DND-41 (cell line): ENCODE results near the gene ARHGEF4.

Source experiments
- ATAC-seq: fragments of 200-7000 bp; cut with Tn5 transposase; 3 replicates; pipeline ENCODE4 v1.9.1; 2021; ENCODE audit warnings: low read depth; ENCODE audit not compliant: insufficient read depth
- DNase-seq: peaks from one replicate; pipeline ENCODE4 v3.0.0-alpha.2; 2020
- H2AFZ ChIP-seq: 2 replicates; pipeline ENCODE4 v1.6.0; 2012; ENCODE audit warnings: low read depth, low read length
- H3K27ac ChIP-seq: 2 replicates; pipeline ENCODE4 v1.5.1; 2012; ENCODE audit warnings: low read length, inconsistent platforms
- H3K27me3 ChIP-seq: fragments of 200-600 bp; sonication (generic); 2 replicates; pipeline ENCODE4 v1.6.0; 2012; ENCODE audit warnings: low read length, mild to moderate bottlenecking, inconsistent platforms; ENCODE audit not compliant: insufficient read depth, poor library complexity
- H3K36me3 ChIP-seq: 2 replicates; pipeline ENCODE4 v1.5.1; 2012; ENCODE audit warnings: low read length, inconsistent platforms; ENCODE audit not compliant: insufficient read depth
- H3K4me1 ChIP-seq: 2 replicates; pipeline ENCODE4 v1.5.1; 2012; ENCODE audit warnings: mild to moderate bottlenecking, low read length; ENCODE audit not compliant: insufficient read depth
- H3K4me2 ChIP-seq: 2 replicates; pipeline ENCODE4 v1.6.0; 2012; ENCODE audit warnings: mild to moderate bottlenecking, moderate library complexity, low read length, inconsistent platforms; ENCODE audit not compliant: insufficient read depth
- H3K4me3 ChIP-seq, 2 experiments: fragments of 200-600 bp in 1 of 2; shearing (Covaris generic) in 1 of 2; 2 replicates each; pipeline ENCODE4 v1.5.1; 2012 to 2016; ENCODE audit warnings: inconsistent platforms in 2 of 2, low read length in 2 of 2, mild to moderate bottlenecking in 2 of 2, low read depth in 1 of 2, moderate library complexity in 1 of 2
- H3K79me2 ChIP-seq: 2 replicates; pipeline ENCODE4 v1.6.0; 2012; ENCODE audit warnings: low read length, inconsistent platforms; ENCODE audit not compliant: insufficient read depth
- H3K9ac ChIP-seq: 2 replicates; pipeline ENCODE4 v1.6.0; 2012; ENCODE audit warnings: low read depth, mild to moderate bottlenecking, inconsistent platforms, low read length, moderate library complexity
- H3K9me3 ChIP-seq: 2 replicates; pipeline ENCODE4 v1.5.1; 2012; ENCODE audit warnings: low read length, moderate library complexity, mild to moderate bottlenecking, inconsistent platforms; ENCODE audit not compliant: insufficient read depth, severe bottlenecking
- H4K20me1 ChIP-seq: 2 replicates; pipeline ENCODE4 v1.6.0; 2012; ENCODE audit warnings: low read length; ENCODE audit not compliant: insufficient read depth
- EZH2 ChIP-seq: IDR thresholded peaks from 3 replicates; pipeline ENCODE4 v1.6.1; 2012; ENCODE audit warnings: borderline replicate concordance, low read depth, mild to moderate bottlenecking, moderate library complexity, low read length, inconsistent platforms; ENCODE audit not compliant: severe bottlenecking
- TF ChIP-seq, protein P1 (sequence below): IDR thresholded peaks from 2 replicates; pipeline ENCODE4 v1.5.1; 2012; ENCODE audit warnings: borderline replicate concordance, low read length, moderate library complexity, mild to moderate bottlenecking; ENCODE audit not compliant: poor library complexity, severe bottlenecking; ENCODE audit errors: extremely low read depth

ARHGEF4 gene

GRCh38 chr2:130915149-130915548 is 78.4 kb downstream of the ARHGEF4 start:
- no peaks in the 10 kb centered on the region for H3K9me3 ChIP-seq
- no peaks in the 10 kb centered on the region for H3K27me3 ChIP-seq
- ATAC-seq: no peak

DNA sequence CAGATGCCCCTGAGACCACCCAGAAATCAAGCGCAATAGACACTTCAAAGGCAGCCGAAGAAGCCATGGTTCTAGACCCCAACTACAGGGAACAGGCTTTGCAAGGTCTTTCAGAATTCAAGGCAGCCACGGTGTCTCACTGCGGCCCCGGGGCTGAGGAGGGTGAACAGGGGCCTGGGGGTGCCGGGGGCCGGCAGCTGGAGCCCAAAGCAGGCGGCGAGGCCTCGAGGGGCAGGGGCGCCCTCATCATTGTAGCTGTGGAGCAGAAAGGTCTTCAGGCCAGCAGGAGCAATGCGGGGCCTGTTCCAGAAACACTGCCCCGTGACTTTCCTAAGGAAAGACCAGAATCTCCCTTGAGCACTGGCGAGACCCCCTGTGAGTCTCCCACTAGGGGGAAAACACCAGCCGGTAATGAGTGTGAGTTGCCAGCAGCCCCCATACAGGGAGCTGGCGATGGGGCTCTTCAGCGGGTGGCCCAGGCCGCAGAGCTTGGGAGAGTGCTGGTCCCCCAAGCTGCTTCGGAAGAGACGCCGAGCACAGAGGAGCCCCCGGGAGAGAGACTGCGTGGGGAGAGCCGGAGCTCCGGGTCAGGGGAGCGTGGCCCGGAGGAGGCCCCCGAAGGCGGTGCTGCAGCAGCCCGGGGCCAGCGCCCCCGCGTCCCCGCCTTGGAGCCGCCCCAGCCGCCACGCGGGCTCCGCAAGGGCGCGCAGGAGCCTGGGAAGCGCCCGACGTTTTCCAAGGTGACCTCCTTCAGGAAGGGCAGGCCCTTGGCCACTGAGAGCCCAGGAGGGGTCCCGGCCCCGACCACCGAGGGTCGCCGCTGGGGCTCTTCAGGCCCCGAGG is 79.1 kb downstream of the ARHGEF4 start:
- H3K4me3 ChIP-seq: no peak overlapping the region
- H3K36me3 ChIP-seq: no peaks in the 10 kb centered on the region
- H3K79me2 ChIP-seq: no peaks in the 10 kb centered on the region
- H3K9ac ChIP-seq: no peak overlapping the region
- no peaks in the 10 kb centered on the region for H4K20me1 ChIP-seq
- TF ChIP-seq EZH2: no peak
- TF ChIP-seq, protein P1, sequence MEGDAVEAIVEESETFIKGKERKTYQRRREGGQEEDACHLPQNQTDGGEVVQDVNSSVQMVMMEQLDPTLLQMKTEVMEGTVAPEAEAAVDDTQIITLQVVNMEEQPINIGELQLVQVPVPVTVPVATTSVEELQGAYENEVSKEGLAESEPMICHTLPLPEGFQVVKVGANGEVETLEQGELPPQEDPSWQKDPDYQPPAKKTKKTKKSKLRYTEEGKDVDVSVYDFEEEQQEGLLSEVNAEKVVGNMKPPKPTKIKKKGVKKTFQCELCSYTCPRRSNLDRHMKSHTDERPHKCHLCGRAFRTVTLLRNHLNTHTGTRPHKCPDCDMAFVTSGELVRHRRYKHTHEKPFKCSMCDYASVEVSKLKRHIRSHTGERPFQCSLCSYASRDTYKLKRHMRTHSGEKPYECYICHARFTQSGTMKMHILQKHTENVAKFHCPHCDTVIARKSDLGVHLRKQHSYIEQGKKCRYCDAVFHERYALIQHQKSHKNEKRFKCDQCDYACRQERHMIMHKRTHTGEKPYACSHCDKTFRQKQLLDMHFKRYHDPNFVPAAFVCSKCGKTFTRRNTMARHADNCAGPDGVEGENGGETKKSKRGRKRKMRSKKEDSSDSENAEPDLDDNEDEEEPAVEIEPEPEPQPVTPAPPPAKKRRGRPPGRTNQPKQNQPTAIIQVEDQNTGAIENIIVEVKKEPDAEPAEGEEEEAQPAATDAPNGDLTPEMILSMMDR: no peak
- DNase-seq: no peak
- no peak overlapping the region for H2AFZ ChIP-seq
- no peak overlapping the region for H3K27ac ChIP-seq
- no peak overlapping the region for H3K4me2 ChIP-seq
- no peak for ATAC-seq
- no peaks in the 10 kb centered on the region for H3K27me3 ChIP-seq
- no peaks in the 10 kb centered on the region for H3K9me3 ChIP-seq
- no peaks in the 10 kb centered on the region for H3K4me1 ChIP-seq

More at GRCh38 chr2:130915149-130915548, 78.4 kb downstream of the ARHGEF4 start:
- Histone ChIP-seq H3K4me2 (no peak overlapping the region), H3K4me1 (no peaks in the 10 kb centered on the region), H3K36me3 (no peaks in the 10 kb centered on the region), H4K20me1 (no peaks in the 10 kb centered on the region), H3K4me3 (no peak overlapping the region), H3K79me2 (no peaks in the 10 kb centered on the region), H2AFZ (no peak overlapping the region), H3K27ac (no peak overlapping the region), H3K9ac (no peak overlapping the region)
- TF ChIP-seq, protein P1: no peak
- DNase-seq: no peak

- Histone ChIP-seq H3K9me3 (no peaks in the 10 kb centered on the region), H3K4me3 (no peak overlapping the region), H2AFZ (no peak overlapping the region), H3K27me3 (no peaks in the 10 kb centered on the region), H3K4me2 (no peak overlapping the region), H3K79me2 (no peaks in the 10 kb centered on the region), H3K4me1 (no peaks in the 10 kb centered on the region), H4K20me1 (no peaks in the 10 kb centered on the region), H3K27ac (no peak overlapping the region), H3K9ac (no peak overlapping the region), H3K36me3 (no peaks in the 10 kb centered on the region)
- TF ChIP-seq, protein P1: no peak
- no peak for TF ChIP-seq EZH2
- ATAC-seq (no peak), DNase-seq (no peak)
These were observed 79.7 kb downstream of the ARHGEF4 start for GRCh38 chr2:130916438-130916705.
